ENCODE results near the gene CDT1. TPM values are rescaled to one million over a fixed set of nuclear protein-coding genes. Genes with fewer than 3 reads are reported as not detected.
A peak's percentile ranks its signal among the peaks of the same experiment; 100 is the strongest.
"Not testable (repeated sequence)": the region's sequence is repeated elsewhere in the genome, so short reads cannot be mapped to it uniquely, and the experiment has no call there.

CDT1 gene
- total RNA-seq, 1 donor, result 7.8 TPM

- TF ChIP-seq, protein P1, sequence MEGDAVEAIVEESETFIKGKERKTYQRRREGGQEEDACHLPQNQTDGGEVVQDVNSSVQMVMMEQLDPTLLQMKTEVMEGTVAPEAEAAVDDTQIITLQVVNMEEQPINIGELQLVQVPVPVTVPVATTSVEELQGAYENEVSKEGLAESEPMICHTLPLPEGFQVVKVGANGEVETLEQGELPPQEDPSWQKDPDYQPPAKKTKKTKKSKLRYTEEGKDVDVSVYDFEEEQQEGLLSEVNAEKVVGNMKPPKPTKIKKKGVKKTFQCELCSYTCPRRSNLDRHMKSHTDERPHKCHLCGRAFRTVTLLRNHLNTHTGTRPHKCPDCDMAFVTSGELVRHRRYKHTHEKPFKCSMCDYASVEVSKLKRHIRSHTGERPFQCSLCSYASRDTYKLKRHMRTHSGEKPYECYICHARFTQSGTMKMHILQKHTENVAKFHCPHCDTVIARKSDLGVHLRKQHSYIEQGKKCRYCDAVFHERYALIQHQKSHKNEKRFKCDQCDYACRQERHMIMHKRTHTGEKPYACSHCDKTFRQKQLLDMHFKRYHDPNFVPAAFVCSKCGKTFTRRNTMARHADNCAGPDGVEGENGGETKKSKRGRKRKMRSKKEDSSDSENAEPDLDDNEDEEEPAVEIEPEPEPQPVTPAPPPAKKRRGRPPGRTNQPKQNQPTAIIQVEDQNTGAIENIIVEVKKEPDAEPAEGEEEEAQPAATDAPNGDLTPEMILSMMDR (IDR thresholded peaks at IDR 0.05; ENCODE audit: insufficient read depth, low read depth, low read length), result peak; percentile 68
- peak overlapping the region; percentile 72 for H3K4me3 ChIP-seq (ENCODE audit: low read depth, low read length)
- DNase-seq (ENCODE audit: low read depth), result peak; percentile 88
Measured at GRCh38 chr16:88784074-88784855, 19.3 kb upstream of the CDT1 start.

DNA sequence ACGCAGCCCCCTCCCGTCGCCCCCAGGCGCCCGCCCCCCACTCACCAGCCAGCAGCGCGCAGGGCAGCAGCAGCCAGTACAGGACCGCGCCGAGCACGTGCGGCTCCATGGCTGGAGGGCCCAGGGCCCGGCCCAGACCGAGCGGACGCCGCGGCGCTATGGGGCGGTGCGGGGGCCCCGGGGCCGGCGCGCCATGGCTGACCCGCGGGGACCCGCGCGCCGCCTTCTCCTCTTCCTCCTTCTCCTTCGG lies 18.8 kb upstream of the CDT1 start:
- no peak for DNase-seq (ENCODE audit: low read depth)
- H3K4me3 ChIP-seq (ENCODE audit: low read depth, low read length), result peak overlapping the region; percentile 72
- TF ChIP-seq, protein P1 (IDR thresholded peaks at IDR 0.05; ENCODE audit: insufficient read depth, low read depth, low read length), result no peak

DNA sequence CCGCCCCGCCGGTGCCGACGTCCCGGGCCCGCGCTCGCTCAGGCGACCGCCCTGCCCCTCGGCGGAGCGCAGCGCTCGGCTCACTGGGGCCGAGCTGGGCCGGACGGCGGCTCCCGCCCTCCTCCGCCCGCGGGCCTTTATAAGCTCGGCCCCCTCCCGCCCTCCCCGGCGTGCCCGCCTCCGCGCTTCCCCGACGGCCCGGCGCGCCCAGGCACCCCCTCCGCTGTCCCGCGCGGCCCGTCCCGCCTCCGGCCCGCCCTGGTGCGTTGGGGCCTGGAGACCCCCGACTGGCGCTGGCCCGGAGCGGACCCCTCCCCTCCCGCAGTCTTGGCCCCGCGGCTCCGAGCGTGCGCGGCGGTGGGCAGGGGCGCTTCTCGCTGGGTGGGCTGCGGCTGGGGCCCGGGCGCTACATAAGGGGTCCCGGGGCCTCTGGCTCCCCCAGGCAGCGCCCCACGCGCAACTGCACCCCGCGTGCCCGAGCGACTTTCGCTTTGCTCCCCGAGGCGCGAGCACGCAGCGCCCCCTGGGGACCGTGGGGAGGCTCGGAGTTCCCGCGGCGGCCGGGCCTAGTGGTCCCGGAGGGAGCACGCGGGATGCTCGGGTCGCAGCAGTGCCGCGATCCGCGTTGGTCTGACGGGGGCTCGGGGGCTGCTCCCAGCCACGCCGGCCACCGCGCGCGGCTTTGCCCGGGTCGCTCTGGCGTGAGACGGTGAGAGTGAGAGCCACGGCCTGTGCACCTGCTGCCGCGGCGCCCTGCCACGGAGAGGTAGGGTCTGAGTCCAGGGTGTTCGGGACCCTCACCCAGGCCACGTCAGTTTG lies 18.3 kb upstream of the CDT1 start, which contains the start of gene PIEZO1:
PIEZO1 (minus strand) TSS at position 115 of the 819 bp plus-strand sequence. CDS start 256 bp downstream, outside the sequence.
- H3K4me3 ChIP-seq (ENCODE audit: low read depth, low read length), result peak within 1 kb of the TSS; percentile 72
- TF ChIP-seq, protein P1 (IDR thresholded peaks at IDR 0.05; ENCODE audit: insufficient read depth, low read depth, low read length), result peak; percentile 85
- DNase-seq (ENCODE audit: low read depth), result peak; percentile 72

GRCh38 chr16:88787579-88788314 lies 15.8 kb upstream of the CDT1 start:
- DNase-seq (ENCODE audit: low read depth), result no peak
- TF ChIP-seq, protein P1 (IDR thresholded peaks at IDR 0.05; ENCODE audit: insufficient read depth, low read depth, low read length), result no peak
- no peak overlapping the region for H3K4me3 ChIP-seq (ENCODE audit: low read depth, low read length)

DNA sequence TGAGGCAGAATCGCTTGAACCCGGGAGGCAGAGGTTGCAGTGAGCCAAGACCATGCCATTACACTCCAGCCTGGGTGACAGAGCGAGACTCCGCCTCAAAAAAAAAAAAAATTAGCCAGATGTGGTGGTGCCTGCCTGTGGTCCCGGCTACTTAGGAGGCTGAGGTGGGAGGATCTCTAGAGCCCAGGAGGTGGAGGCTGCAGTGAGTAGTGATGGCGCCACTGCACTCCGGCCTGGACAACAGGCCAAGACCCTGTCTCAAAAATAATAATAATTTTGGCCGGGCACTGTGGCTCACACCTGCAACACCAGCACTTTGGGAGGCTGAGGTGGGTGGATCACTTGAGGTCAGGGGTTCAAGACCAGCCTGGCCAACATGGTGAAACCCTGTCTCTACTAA lies 14.8 kb upstream of the CDT1 start:
- H3K4me3 ChIP-seq (ENCODE audit: low read depth, low read length); DNase-seq (ENCODE audit: low read depth): not testable (repeated sequence)

DNA sequence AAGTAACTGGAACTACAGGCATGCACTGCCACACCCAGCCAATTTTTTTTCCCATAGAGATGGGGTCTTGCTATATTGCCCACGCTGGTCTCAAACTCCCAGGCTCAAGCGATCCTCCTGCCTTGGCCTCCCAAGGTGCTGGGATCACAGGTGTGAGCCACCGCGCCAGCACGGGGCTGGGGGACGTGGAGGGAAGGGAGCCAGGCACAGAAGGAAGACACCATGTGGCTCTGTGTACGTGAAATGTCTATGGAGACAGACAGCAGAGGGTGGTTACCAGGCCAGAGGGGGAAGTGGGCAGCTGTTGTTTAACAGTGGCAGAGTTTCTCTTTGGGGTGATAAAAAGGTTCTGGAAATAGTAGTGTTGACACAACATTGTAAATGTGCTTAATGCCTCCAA lies 14.0 kb upstream of the CDT1 start:
- DNase-seq (ENCODE audit: low read depth), result no peak
- TF ChIP-seq, protein P1 (IDR thresholded peaks at IDR 0.05; ENCODE audit: insufficient read depth, low read depth, low read length), result no peak
- H3K4me3 ChIP-seq (ENCODE audit: low read depth, low read length), result no peak overlapping the region

Data from fibroblast of villous mesenchyme (primary cell).